ENCODE results near the gene ROR1. TPM values are rescaled to one million over a fixed set of nuclear protein-coding genes. Genes with fewer than 3 reads are reported as not detected.

Gene ROR1
- total and polyA plus RNA-seq, 2 donors (not counting 3 experiments of a cell fraction or from before 2014, with no cell fraction given), result 2.6 to 3.5 TPM

DNA sequence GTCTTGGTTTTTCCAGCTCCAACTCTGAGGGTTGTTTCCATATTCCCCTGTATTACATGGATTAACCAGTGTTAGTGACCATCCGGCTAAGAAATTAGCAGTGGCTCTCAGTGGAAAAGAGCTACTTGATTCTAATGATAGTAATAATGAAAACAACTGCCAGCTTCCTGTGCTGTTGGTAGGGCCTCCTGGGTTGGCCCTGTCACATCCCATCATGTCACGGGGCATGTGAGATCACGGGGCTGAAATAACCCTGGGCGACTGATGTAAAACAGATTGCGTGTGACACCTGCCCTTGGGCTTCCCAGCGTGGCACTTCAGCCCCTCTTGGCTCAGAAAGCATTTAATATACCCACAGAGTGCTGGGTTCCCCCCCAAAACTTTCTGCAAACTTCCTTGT is 149.0 kb downstream of the ROR1 start:
- no peaks in the 10 kb centered on the region for H3K27me3 ChIP-seq (ENCODE audit: control insufficient read depth in 2 of 2, insufficient read depth in 2 of 2, low read length in 2 of 2)
- no peaks in the 10 kb centered on the region for H4K20me1 ChIP-seq (replicated peaks; ENCODE audit: control insufficient read depth, extremely low read depth, insufficient read depth, low read length)
- no peak for FAIRE-seq
- POLR2A ChIA-PET, result no interaction called here
- H2AFZ ChIP-seq (ENCODE audit: low read depth, low read length), result no peak overlapping the region
- H3K4me3 ChIP-seq (replicated peaks in 1 of 3; ENCODE audit: insufficient read depth in 1 of 3, low read depth in 1 of 3, low read length in 3 of 3), result no peak overlapping the region
- H3K36me3 ChIP-seq (ENCODE audit: control insufficient read depth in 2 of 2, extremely low read depth in 1 of 2, insufficient read depth in 2 of 2, low read length in 2 of 2), result no peaks in the 10 kb centered on the region
- DNase-seq (ENCODE audit: low read depth, low spot score), result no peak
- intact Hi-C loops (cut with micrococcal nuclease) (loop anchor here (5.0 kb wide), 3 partner anchors 84 to 306 kb away; no protein-coding TSS in a partner anchor), dilution Hi-C loops (cut with MboI; ENCODE audit: extremely low pct_ligation_motif_present, low sequenced_read_pairs) (no loop called here)
- CTCF ChIA-PET, result interaction anchor here (0.7 to 6.4 kb wide), 8 partner anchors 12 to 323 kb away, joined by 3 to 71 read pairs (median 4); no protein-coding TSS in a partner anchor
- H3K9me3 ChIP-seq (replicated peaks; ENCODE audit: control insufficient read depth, insufficient read depth, low read length), result no peaks in the 10 kb centered on the region
- no TSS peak for BruUV-seq (replicated peaks)
- H3K9ac ChIP-seq (replicated peaks; ENCODE audit: extremely low read depth, insufficient read depth, low read length), result no peak overlapping the region
- H3K79me2 ChIP-seq (ENCODE audit: control insufficient read depth, insufficient read depth, low read length), result no peaks in the 10 kb centered on the region
- H3K27ac ChIP-seq (ENCODE audit: insufficient read depth, low read depth, low read length), result no peak overlapping the region
- H3K9me1 ChIP-seq (replicated peaks; ENCODE audit: control insufficient read depth, extremely low read depth, insufficient read depth, low read length), result no peaks in the 10 kb centered on the region
- H3K4me2 ChIP-seq (ENCODE audit: insufficient read depth, low read length), result no peak overlapping the region
- peaks cover 17% of the 10 kb centered on the region for H3K4me1 ChIP-seq (ENCODE audit: control insufficient read depth, extremely low read depth, insufficient read depth, low read length)
- TF ChIP-seq EZH2 (IDR thresholded peaks at IDR 0.05; ENCODE audit: borderline replicate concordance, low read depth, low read length, severe bottlenecking) (no peak), POLR2AphosphoS5 (IDR thresholded peaks at IDR 0.05; ENCODE audit: insufficient read depth, low read depth, low read length) (no peak), POLR2A (IDR thresholded peaks at IDR 0.05; ENCODE audit: low read depth, low read length) (no peak), MYC (IDR thresholded peaks at IDR 0.05; ENCODE audit: low read depth, low read length) (no peak), GATA2 (IDR thresholded peaks at IDR 0.05; ENCODE audit: insufficient read depth, insufficient read length, low read depth, low read length) (no peak), JUN (IDR thresholded peaks at IDR 0.05; ENCODE audit: borderline replicate concordance, insufficient read depth, insufficient read length, low read depth) (no peak)
- TF ChIP-seq, protein P1, sequence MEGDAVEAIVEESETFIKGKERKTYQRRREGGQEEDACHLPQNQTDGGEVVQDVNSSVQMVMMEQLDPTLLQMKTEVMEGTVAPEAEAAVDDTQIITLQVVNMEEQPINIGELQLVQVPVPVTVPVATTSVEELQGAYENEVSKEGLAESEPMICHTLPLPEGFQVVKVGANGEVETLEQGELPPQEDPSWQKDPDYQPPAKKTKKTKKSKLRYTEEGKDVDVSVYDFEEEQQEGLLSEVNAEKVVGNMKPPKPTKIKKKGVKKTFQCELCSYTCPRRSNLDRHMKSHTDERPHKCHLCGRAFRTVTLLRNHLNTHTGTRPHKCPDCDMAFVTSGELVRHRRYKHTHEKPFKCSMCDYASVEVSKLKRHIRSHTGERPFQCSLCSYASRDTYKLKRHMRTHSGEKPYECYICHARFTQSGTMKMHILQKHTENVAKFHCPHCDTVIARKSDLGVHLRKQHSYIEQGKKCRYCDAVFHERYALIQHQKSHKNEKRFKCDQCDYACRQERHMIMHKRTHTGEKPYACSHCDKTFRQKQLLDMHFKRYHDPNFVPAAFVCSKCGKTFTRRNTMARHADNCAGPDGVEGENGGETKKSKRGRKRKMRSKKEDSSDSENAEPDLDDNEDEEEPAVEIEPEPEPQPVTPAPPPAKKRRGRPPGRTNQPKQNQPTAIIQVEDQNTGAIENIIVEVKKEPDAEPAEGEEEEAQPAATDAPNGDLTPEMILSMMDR (IDR thresholded peaks at IDR 0.05; ENCODE audit: extremely low read depth in 1 of 2, insufficient read depth in 1 of 2, low read depth in 1 of 2, low read length in 2 of 2), result no peak
- TF ChIP-seq, protein P2, sequence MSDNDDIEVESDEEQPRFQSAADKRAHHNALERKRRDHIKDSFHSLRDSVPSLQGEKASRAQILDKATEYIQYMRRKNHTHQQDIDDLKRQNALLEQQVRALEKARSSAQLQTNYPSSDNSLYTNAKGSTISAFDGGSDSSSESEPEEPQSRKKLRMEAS (IDR thresholded peaks at IDR 0.05; ENCODE audit: insufficient read depth, insufficient read length), result no peak

All from endothelial cell of umbilical vein (primary cell).